ENCODE results near the gene TMEM151B.

DNA sequence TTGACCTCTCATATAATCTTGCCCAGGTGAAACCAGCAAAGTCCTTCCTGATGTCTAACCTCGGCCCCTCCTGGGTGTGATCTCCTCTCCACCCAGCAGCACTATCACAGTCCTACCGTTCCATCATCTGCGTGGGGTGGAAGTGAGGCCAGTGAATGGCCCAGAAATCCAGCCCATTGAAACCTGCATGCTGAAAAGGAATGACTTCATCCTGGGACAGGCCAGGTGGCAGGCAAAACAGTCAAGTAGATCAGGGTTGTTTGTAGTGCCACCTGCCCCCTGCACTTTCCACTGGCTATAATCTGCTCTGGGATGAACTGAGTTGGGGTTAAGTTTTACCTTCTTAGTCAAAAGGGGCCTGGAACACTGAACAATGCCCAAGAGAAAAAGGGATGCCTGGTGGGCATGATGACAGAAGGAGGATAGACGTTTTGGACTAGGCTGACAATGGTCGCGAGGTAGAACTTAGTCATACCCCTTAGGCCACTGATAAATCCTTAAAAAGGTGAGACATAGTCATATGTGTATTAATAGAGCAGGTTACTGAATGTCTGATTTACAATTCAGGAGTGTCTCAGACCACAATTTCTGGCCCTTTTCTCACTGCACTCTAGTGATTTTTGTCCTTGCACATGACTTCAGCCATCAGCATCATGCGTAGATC is 31.4 kb upstream of the TMEM151B start:
- no peak for TF ChIP-seq POLR2A (IDR thresholded peaks at IDR 0.05; ENCODE audit: low read depth, low read length)
- no peak for TF ChIP-seq POLR2AphosphoS5 (IDR thresholded peaks at IDR 0.05; ENCODE audit: low read depth, low read length)

All from GM12892 (cell line).